SK-MEL-5 (cell line): ENCODE measurements around the gene PTPN6. TPM values are rescaled to one million over a fixed set of nuclear protein-coding genes. Genes with fewer than 3 reads are reported as not detected.

Experiments used
- DNase-seq: peaks from one replicate; pipeline ENCODE4 v3.0.0-alpha.2; 2016; ENCODE audit warnings: low read depth, low spot score
- in situ Hi-C: cut with HindIII; loops from 2 replicates; pipeline ENCODE4 v1.10.0; 2016; ENCODE audit warnings: low sequenced_read_pairs, high pct_unique_total_duplicates, low pct_unique_long_range_greater_than_20kb
- total RNA-seq: library from RNA; depleted of rRNA; stranded (reverse); fragments of >200 nt; shearing (Covaris generic); gene quantifications from 2 replicates; pipeline ENCODE4 v1.2.3, GENCODE V29; 2014

Gene PTPN6
- total RNA-seq, 1 experiment from 2014 or later: not detected

DNA sequence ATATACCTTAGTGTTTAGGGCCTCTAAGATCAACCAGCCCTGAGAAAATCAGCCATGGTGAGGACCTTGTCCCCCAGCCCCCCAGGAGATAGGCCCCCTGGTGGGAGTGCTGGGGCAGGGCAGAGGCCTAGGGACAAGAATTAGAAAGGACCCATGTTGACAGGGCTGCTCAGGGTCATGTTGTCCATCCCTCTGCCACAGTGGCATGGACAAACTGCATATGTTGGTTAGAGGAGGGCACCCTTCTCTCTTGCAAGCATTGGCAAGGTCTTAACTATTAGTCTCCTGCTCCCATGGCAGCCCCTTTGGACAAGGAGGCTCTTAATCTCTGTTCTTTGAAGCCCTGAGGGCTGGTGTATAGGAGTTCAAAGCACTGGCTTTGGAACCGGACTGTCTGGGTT, 755 bp upstream of the PTPN6 start:
- in situ Hi-C loops: no loop called here
- no peak for DNase-seq

DNA sequence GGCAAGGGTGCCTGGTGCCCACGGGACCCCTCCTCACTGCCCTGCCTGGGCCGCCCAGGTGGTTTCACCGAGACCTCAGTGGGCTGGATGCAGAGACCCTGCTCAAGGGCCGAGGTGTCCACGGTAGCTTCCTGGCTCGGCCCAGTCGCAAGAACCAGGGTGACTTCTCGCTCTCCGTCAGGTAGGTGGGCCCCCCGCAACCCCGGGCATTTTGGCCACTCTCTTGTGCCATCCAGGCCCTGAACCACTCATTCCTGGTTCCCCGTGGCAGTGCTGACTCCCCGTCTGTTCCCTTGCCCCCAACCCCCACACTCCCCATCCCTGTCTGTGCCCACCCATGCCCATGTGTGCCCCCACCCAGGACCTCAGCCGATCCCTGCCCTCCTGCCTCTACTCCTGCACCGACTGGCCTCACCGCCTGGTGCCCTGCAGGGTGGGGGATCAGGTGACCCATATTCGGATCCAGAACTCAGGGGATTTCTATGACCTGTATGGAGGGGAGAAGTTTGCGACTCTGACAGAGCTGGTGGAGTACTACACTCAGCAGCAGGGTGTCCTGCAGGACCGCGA, 480 bp downstream of the PTPN6 start:
- in situ Hi-C loops: no loop called here

DNA sequence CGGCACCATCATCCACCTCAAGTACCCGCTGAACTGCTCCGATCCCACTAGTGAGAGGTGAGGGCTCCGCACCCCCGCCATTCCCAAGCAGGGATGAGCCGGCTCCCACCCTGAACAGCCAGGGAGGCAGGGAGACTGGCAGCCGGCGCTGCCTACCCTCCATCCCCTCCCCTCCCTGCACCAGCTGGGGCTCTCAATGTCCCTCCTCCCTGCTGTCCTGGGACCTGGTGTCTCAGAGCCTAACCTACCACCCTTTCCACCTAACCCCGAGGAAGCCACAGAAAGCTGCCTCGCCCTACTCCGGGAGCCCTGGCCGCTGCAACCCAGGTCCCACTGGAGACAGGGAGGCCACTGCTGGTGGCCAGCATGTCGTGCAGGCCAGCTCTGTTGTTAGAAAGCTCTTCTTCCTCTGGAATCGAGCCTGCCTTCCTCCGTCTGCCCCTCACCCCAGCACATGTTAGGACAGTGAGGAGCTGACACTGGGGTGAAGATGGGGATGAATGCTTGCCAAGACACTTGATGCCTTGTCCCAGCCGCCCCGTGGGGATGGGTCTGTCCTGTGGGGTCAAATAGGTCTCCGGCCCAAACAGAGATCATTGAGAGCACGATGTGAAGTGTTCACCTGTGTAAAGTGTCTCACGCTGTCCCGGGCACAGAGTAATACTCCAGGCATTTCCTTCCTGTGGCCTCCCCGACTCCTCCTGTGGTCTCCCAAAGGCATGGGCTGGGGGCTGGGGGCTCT, 1.1 kb downstream of the PTPN6 start:
- DNase-seq: no peak
- in situ Hi-C loops: no loop called here

More for the DNA sequence above, 480 bp downstream of the PTPN6 start:
- DNase-seq: no peak

DNA sequence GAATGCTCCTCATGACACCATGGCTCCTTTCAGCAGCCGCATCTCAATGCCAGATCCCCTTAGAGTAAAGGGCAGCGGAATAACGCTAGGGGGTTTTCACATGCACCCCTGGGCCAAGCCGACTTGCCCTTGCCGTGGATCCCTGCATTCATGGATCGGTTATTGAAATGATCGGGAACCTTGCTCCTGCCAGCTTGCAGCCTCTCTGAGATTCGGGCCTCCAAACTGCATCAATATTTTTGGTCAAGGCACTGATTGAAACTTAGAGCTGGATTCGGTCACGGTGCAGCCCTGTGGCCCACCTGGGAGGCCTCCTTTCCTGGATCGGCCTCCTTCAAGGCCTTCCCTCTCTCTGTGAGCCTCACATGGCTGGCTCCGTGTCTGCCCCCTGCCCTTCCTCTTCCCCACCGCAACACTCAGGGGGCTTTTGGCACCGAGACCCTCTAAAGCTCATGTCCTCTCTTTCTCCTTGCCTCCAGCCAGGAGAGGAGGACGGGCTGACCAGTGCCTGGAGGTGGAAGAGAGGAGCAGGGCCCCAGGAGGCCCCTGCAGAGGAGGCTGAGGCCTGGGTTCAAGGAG, 1.8 kb downstream of the PTPN6 start:
- no peak for DNase-seq
- in situ Hi-C loops: no loop called here

- DNase-seq: no peak
- in situ Hi-C loops: no loop called here
These were observed 2.5 kb downstream of the PTPN6 start for GRCh38 chr12:6953442-6954315.

- no peak for DNase-seq
- in situ Hi-C loops: no loop called here
These were observed 3.4 kb downstream of the PTPN6 start for GRCh38 chr12:6954316-6955107.

GRCh38 chr12:6955108-6956020, 4.2 kb downstream of the PTPN6 start:
- in situ Hi-C loops: no loop called here
- no peak for DNase-seq

- DNase-seq: no peak
- in situ Hi-C loops: no loop called here
These were observed 5.0 kb downstream of the PTPN6 start for GRCh38 chr12:6956021-6956727.

DNA sequence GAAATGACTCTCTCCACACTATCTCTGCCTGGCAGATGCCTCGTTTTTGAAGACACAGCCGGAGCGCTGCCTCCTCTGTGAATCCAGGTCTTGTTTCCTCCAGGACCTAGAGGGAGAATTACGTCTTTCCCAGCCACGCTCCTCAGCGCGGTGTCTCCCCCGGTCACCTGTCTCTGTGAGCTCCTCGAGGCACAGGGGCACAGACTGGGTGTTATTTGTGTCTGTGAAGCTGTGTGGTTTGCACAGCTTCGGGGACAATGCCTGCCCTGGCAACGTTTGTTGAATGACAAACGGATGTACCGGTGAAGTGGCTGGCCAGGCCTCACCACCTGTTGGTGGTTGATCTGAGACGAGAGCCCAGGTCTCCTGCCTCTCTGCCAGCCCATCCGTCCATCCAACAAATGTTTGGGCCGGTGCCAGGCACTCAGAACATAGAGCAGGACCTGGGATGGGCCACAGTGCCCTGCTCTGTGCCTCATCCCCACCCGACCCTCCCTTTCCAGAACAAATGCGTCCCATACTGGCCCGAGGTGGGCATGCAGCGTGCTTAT, 6.1 kb downstream of the PTPN6 start:
- no peak for DNase-seq
- in situ Hi-C loops: no loop called here

DNA sequence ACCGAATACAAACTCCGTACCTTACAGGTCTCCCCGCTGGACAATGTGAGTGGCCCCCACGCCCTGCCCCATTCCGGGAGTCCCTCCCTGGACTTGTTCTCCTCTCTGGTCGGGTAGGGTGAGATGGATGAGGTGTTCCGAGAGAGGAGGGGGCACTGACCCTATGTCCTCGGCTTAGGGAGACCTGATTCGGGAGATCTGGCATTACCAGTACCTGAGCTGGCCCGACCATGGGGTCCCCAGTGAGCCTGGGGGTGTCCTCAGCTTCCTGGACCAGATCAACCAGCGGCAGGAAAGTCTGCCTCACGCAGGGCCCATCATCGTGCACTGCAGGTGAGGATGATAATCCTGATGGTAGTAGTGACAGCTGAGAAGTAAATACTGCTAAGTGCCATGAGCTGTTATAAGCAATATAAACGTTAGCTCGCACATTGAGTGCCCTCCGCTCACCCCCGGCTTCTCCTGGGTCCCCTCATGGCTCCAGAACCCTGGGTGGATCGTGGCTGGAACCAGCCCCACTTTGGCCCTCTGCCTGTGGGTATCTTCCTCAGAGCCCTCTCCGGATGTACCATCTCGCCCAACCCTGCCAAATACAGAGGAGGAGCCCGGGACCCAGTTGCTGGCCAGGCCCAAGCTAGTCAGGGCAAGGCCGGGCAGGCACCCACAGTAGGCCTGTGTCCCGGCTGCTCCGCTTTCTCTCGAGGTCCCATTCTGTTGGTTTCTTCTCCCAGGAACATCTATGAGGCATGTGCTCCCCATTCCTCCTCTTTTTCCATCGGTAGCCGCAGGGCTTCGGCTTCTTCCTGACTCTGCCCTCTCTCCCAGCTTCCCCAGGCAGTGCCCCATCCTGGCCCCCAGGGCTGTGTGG, 6.8 kb downstream of the PTPN6 start:
- no peak for DNase-seq
- in situ Hi-C loops: no loop called here

GRCh38 chr12:6958609-6959057, 7.5 kb downstream of the PTPN6 start:
- no peak for DNase-seq
- in situ Hi-C loops: no loop called here

- DNase-seq: no peak
- in situ Hi-C loops: no loop called here
These were observed 8.1 kb downstream of the PTPN6 start for GRCh38 chr12:6959058-6959804.

DNA sequence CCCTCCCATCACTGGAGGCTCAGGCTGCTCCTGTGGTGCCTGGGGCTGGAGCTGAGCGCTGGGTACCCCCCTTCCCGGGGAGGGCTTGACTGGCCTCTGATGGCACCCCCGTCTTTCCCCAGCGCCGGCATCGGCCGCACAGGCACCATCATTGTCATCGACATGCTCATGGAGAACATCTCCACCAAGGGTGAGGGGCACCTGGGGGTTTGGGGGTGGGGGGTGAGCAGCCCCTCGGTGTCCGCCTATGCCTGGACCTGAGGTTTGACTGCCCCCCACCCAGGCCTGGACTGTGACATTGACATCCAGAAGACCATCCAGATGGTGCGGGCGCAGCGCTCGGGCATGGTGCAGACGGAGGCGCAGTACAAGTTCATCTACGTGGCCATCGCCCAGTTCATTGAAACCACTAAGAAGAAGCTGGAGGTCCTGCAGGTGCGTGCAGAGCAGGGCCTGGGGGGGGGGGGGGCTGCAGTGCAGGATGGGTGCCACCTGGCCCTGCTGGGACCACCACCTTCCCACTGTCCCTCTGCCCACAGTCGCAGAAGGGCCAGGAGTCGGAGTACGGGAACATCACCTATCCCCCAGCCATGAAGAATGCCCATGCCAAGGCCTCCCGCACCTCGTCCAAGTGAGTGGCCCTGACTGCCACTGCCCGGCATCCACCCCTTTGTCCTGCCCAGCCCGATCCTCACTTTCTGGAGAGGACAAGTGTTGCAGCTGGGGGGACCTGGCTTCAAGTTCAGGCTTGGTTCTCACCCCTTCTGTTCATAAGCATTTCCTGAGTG, 8.8 kb downstream of the PTPN6 start:
- in situ Hi-C loops: no loop called here
- no peak for DNase-seq
